ENCODE measurements around the gene TYMP. TPM values are rescaled to one million over a fixed set of nuclear protein-coding genes. Genes with fewer than 3 reads are reported as not detected.

The TYMP gene
- polyA plus RNA-seq, 1 of the 3 experiments (the other 2 are of a cell fraction): 1.7 TPM

DNA sequence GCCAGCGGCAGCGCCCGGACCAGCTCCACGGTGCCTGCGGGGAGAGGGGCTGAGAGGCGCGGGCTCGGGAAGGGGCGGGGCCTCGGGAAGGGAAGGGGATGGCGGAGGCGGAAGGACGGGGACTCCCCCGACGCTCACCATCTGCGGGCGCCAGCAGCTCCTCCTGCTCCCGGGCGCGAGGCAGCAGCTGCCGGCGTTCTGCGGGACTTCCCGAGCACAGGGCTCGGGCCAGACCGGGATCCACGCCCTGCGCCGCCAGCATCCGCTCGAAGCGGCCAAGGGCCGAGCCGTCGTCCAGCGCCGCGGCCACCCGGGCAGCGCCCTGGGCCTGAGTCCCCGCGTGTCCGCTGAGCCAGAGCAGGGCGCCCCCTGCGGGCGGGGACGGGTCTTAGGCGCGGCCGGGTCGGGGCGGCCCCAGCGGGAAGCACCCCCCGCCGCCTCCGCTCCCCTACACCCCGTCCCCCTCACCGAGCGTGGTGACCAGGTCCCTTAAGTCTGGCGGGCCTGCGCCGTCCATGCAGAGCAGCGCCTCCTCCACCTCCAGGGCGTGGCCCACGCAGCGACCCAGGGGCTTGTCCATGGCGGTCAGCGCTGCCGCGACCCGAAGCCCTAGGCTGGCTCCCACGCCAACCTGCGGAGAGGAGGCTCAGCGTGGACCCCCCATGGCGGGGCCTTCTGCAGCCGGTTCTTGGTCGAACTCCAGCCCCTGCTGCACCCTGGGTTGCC is 3.5 kb downstream of the TYMP start:
- H3K27me3 ChIP-seq (ENCODE audit: insufficient read depth): no peaks in the 10 kb centered on the region
- H3K9me3 ChIP-seq: no peaks in the 10 kb centered on the region
- POLR2A ChIA-PET: interaction anchor here (1.1 to 2.9 kb wide), 13 partner anchors 13 to 224 kb away, joined by 3 to 12 read pairs (median 6); partner anchors contain the start of genes ADM2, CHKB, KLHDC7B and LMF2
- H3K9ac ChIP-seq: peak overlapping the region; percentile 80
- no peaks in the 10 kb centered on the region for H3K9me2 ChIP-seq
- H3F3A ChIP-seq (replicated peaks; ENCODE audit: insufficient read depth): peaks cover 19% of the 10 kb centered on the region
- peak; percentile 92 for DNase-seq
- CTCF ChIA-PET: interaction anchor here (0.5 to 3.4 kb wide), 42 partner anchors 9 to 289 kb away, joined by 3 to 53 read pairs (median 4); partner anchors contain the start of genes CHKB, CPT1B, HDAC10 and KLHDC7B
- peaks cover 7 to 27% of the 10 kb centered on the region in 2 experiments; a peak in 2 of 4 replicates for H3K4me1 ChIP-seq (ENCODE audit: control insufficient read depth in 1 of 2, insufficient read depth in 2 of 2, low read depth in 1 of 2, low read length in 1 of 2)
- peak overlapping the region; percentile 68 to 93 for H3K27ac ChIP-seq (ENCODE audit: low read depth in 2 of 2, low read length in 1 of 2)
- TF ChIP-seq, protein P1, sequence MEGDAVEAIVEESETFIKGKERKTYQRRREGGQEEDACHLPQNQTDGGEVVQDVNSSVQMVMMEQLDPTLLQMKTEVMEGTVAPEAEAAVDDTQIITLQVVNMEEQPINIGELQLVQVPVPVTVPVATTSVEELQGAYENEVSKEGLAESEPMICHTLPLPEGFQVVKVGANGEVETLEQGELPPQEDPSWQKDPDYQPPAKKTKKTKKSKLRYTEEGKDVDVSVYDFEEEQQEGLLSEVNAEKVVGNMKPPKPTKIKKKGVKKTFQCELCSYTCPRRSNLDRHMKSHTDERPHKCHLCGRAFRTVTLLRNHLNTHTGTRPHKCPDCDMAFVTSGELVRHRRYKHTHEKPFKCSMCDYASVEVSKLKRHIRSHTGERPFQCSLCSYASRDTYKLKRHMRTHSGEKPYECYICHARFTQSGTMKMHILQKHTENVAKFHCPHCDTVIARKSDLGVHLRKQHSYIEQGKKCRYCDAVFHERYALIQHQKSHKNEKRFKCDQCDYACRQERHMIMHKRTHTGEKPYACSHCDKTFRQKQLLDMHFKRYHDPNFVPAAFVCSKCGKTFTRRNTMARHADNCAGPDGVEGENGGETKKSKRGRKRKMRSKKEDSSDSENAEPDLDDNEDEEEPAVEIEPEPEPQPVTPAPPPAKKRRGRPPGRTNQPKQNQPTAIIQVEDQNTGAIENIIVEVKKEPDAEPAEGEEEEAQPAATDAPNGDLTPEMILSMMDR (IDR thresholded peaks at IDR 0.05): peak; percentile 65
- TF ChIP-seq TAF1 (IDR thresholded peaks at IDR 0.05; ENCODE audit: borderline replicate concordance, low read depth, low read length) (0 out of 2 replicates have a peak, but pooled peaks have one; percentile 4), MAX (IDR thresholded peaks at IDR 0.05; ENCODE audit: low read depth) (peak; percentile 58), ZBTB33 (IDR thresholded peaks at IDR 0.05; ENCODE audit: borderline replicate concordance, low read depth) (no peak), GABPA (IDR thresholded peaks at IDR 0.05; ENCODE audit: low read depth) (peak; percentile 40; the same call in 1 of the 2 replicates), EP300 (IDR thresholded peaks at IDR 0.05; ENCODE audit: borderline replicate concordance in 1 of 2, low read depth in 1 of 2, low read length in 1 of 2) (no peak; a peak in 1 of 4 replicates), TCF12 (IDR thresholded peaks at IDR 0.05) (0 out of 2 replicates have a peak, but pooled peaks have one; percentile 11), PBX3 (IDR thresholded peaks at IDR 0.05) (0 out of 2 replicates have a peak, but pooled peaks have one; percentile 4)
- peaks cover 4 to 27% of the 10 kb centered on the region in 2 experiments for H3K36me3 ChIP-seq (replicated peaks in 1 of 2; ENCODE audit: control insufficient read depth in 1 of 2, insufficient read depth in 2 of 2, low read length in 1 of 2)
- H3K4me3 ChIP-seq (ENCODE audit: low read depth in 2 of 2, low read length in 1 of 2): peak overlapping the region; percentile 80 to 81
- 1% methylated on average over 13 of the region's 77 CpGs for WGBS (ENCODE audit: low lambda C conversion rate)
- peaks cover 18% of the 10 kb centered on the region for H3K79me2 ChIP-seq (ENCODE audit: insufficient read depth)
- peaks cover 8% of the 10 kb centered on the region; the same call in 1 of the 2 replicates for H4K20me1 ChIP-seq (ENCODE audit: insufficient read depth)
- peak overlapping the region; percentile 93 for H3K4me2 ChIP-seq
- peak overlapping the region; percentile 76 for H2AFZ ChIP-seq (ENCODE audit: low read depth)

GRCh38 chr22:50525858-50526107 is 4.0 kb downstream of the TYMP start:
- Histone ChIP-seq H3K4me2 (peak overlapping the region; percentile 93), H3K27ac (ENCODE audit: low read depth in 2 of 2, low read length in 1 of 2) (peak overlapping the region; percentile 68 to 93), H3K27me3 (ENCODE audit: insufficient read depth) (no peaks in the 10 kb centered on the region), H2AFZ (ENCODE audit: low read depth) (peak overlapping the region; percentile 76), H3K36me3 (replicated peaks in 1 of 2; ENCODE audit: control insufficient read depth in 1 of 2, insufficient read depth in 2 of 2, low read length in 1 of 2) (peaks cover 7 to 30% of the 10 kb centered on the region in 2 experiments), H3K9me2 (no peaks in the 10 kb centered on the region), H3K4me3 (ENCODE audit: low read depth in 2 of 2, low read length in 1 of 2) (peak overlapping the region; percentile 80 to 81), H3K4me1 (ENCODE audit: control insufficient read depth in 1 of 2, insufficient read depth in 2 of 2, low read depth in 1 of 2, low read length in 1 of 2) (peaks cover 7 to 24% of the 10 kb centered on the region in 2 experiments; a peak in 2 of 4 replicates), H3K9ac (peak overlapping the region; percentile 80), H3K9me3 (no peaks in the 10 kb centered on the region), H3F3A (replicated peaks; ENCODE audit: insufficient read depth) (peaks cover 19% of the 10 kb centered on the region), H4K20me1 (ENCODE audit: insufficient read depth) (peaks cover 8% of the 10 kb centered on the region; the same call in 1 of the 2 replicates), H3K79me2 (ENCODE audit: insufficient read depth) (peaks cover 18% of the 10 kb centered on the region)
- WGBS (ENCODE audit: low lambda C conversion rate): no CpG with 5 or more reads among the region's 33 CpGs
- ChIA-PET CTCF (interaction anchor here (0.5 to 3.4 kb wide), 43 partner anchors 10 to 288 kb away, joined by 3 to 53 read pairs (median 4); partner anchors contain the start of genes CHKB, HDAC10, KLHDC7B and LMF2), POLR2A (interaction anchor here (0.6 to 2.9 kb wide), 16 partner anchors 13 to 282 kb away, joined by 3 to 12 read pairs (median 5); partner anchors contain the start of genes ADM2, CHKB, KLHDC7B and LMF2)
- TF ChIP-seq NRF1 (IDR thresholded peaks at IDR 0.05; ENCODE audit: low read depth, low read length) (0 out of 2 replicates have a peak, but pooled peaks have one; percentile 11), SIN3A (IDR thresholded peaks at IDR 0.05; ENCODE audit: borderline replicate concordance, low read depth, low read length) (no peak)
- DNase-seq: no peak

Data from SK-N-SH (cell line).